K562 (cell line): ENCODE data around the gene DOK1. TPM values are rescaled to one million over a fixed set of nuclear protein-coding genes. Genes with fewer than 3 reads are reported as not detected.

Experiments
- ATAC-seq: fragments of 200-7000 bp; cut with Tn5 transposase; 3 replicates; pipeline ENCODE4 v1.9.1; 2020; ENCODE audit warnings: moderate library complexity
- BruUV-seq: library from RNA; stranded (reverse); fragments of 400-500 nt; replicated peaks from 2 replicates; lab custom pipeline; 2021; lab: Mats Ljungman, UMichigan
- CTCF ChIA-PET: fragments of 300-600 bp; formaldehyde crosslinking; extraction: SDS; loops from one replicate; lab custom pipeline; 2021; ENCODE audit warnings: low intra/inter-chr PET ratio; lab: Yijun Ruan, JAX
- POLR2A ChIA-PET: fragments of 300-600, 350-650 bp; sonication (Branson Sonifier 250); formaldehyde crosslinking; extraction: SDS; loops from one replicate; lab custom pipeline; 2021; ENCODE audit warnings: antibody characterized with exemption, inconsistent platforms; lab: Yijun Ruan, JAX
- DNase-seq, 4 experiments: peaks; one replicate each; pipeline versions ENCODE4 v3.0.0 to v3.0.0-alpha.2; 2011 to 2018; ENCODE audit warnings: low spot score in 3 of 4, mixed read lengths in 3 of 4; ENCODE audit errors: extremely low read depth in 1 of 4
- FAIRE-seq: peaks from 2 replicates; lab custom pipeline; 2011; peaks lifted over from hg19 to GRCh38; lab: Jason Lieb, UNC
- H2AFZ ChIP-seq: 2 replicates; pipeline ENCODE4 v1.6.0; 2011; ENCODE audit warnings: low read depth, low read length, control low read depth, inconsistent platforms
- H3K27ac ChIP-seq: fragments of 200-600 bp; 3 replicates; pipeline ENCODE4 v1.8.0; 2011; ENCODE audit warnings: low read depth, mild to moderate bottlenecking, control low read depth, inconsistent platforms, low read length, moderate library complexity, mixed read lengths; ENCODE audit errors: extremely low read depth
- H3K27me3 ChIP-seq, 2 experiments: fragments of 300-600 bp in 1 of 2; 2 replicates in 1 of 2; 3 replicates in 1 of 2; pipeline versions ENCODE4 v1.6.0 to v1.8.0; 2011; ENCODE audit warnings: inconsistent platforms in 2 of 2, low read length in 2 of 2, mild to moderate bottlenecking in 1 of 2, mixed read lengths in 1 of 2, moderate library complexity in 1 of 2; ENCODE audit not compliant: control insufficient read depth in 2 of 2, insufficient read depth in 2 of 2
- H3K36me3 ChIP-seq: fragments of 300-600 bp; 3 replicates; pipeline ENCODE4 v1.8.0; 2011; ENCODE audit warnings: mild to moderate bottlenecking, low read length, inconsistent platforms; ENCODE audit not compliant: control insufficient read depth, insufficient read depth
- H3K4me1 ChIP-seq, 2 experiments: fragments of 200-600 bp in 1 of 2; replicated peaks in 1 of 2; 2 replicates in 1 of 2; 3 replicates in 1 of 2; pipeline versions ENCODE4 v1.5.1 to v1.8.0; 2011; ENCODE audit warnings: inconsistent platforms in 2 of 2, low read length in 2 of 2, mild to moderate bottlenecking in 1 of 2, mixed read lengths in 1 of 2, moderate library complexity in 1 of 2; ENCODE audit not compliant: control insufficient read depth in 2 of 2, insufficient read depth in 2 of 2
- H3K4me2 ChIP-seq: 2 replicates; pipeline ENCODE4 v1.6.1; 2011; ENCODE audit warnings: low read length, control low read depth, inconsistent platforms, mixed read lengths; ENCODE audit not compliant: insufficient read depth
- H3K4me3 ChIP-seq: fragments of 200-600 bp; sonication (generic), shearing (Covaris generic); 2 replicates; pipeline ENCODE4 v1.5.1; 2016; ENCODE audit warnings: control low read depth, inconsistent platforms
- H3K79me2 ChIP-seq: fragments of 200-600 bp; 3 replicates; pipeline ENCODE4 v1.8.0; 2011; ENCODE audit warnings: low read length, inconsistent platforms; ENCODE audit not compliant: control insufficient read depth, insufficient read depth
- H3K9ac ChIP-seq, 2 experiments: 2 replicates each; pipeline versions ENCODE4 v1.6.0 to v1.6.1; 2011; ENCODE audit warnings: low read depth in 2 of 2, low read length in 2 of 2, control low read depth in 1 of 2, inconsistent platforms in 1 of 2, mild to moderate bottlenecking in 1 of 2, mixed read lengths in 1 of 2; ENCODE audit not compliant: insufficient read depth in 1 of 2
- H3K9me1 ChIP-seq: one replicate; pipeline ENCODE4 v1.6.0; 2011; ENCODE audit warnings: inconsistent platforms, mild to moderate bottlenecking, low read length, moderate library complexity; ENCODE audit not compliant: control insufficient read depth, insufficient read depth
- H3K9me3 ChIP-seq: replicated peaks from 2 replicates; pipeline ENCODE4 v1.5.1; 2011; ENCODE audit warnings: low read depth, low read length, inconsistent platforms; ENCODE audit not compliant: control insufficient read depth, insufficient read depth
- H4K20me1 ChIP-seq: replicated peaks from 2 replicates; pipeline ENCODE4 v1.6.1; 2011; ENCODE audit warnings: low read length, inconsistent platforms, mixed read lengths; ENCODE audit not compliant: control insufficient read depth, insufficient read depth
- KDM5B ChIP-seq: fragments of 200-600 bp; sonication (generic); IDR thresholded peaks from 2 replicates; pipeline ENCODE4 v1.6.1; 2012; ENCODE audit warnings: low read depth, mild to moderate bottlenecking, moderate library complexity, low read length, control low read depth, inconsistent platforms; ENCODE audit not compliant: insufficient replicate concordance
- POLR2G ChIP-seq: fragments of 200-400 bp; formaldehyde crosslinking; IDR thresholded peaks from 2 replicates; pipeline ENCODE4 v1.6.1; 2017; ENCODE audit warnings: low read depth, mild to moderate bottlenecking, antibody characterized with exemption, low read length, moderate library complexity
- RBFOX2 ChIP-seq: fragments of 200-400 bp; formaldehyde crosslinking; IDR thresholded peaks from 2 replicates; pipeline ENCODE4 v1.6.1; 2017; ENCODE audit warnings: low read depth, mild to moderate bottlenecking, low read length, moderate library complexity
- USF2 ChIP-seq: sonication (generic); formaldehyde crosslinking; IDR thresholded peaks from 2 replicates; pipeline ENCODE4 v1.5.0; 2020; ENCODE audit warnings: missing genetic modification reagents
- WGBS: fragments of 100-300 bp; shearing (Covaris generic); methylation state at CpG from one replicate; pipeline ENCODE4 v1.1.6; 2016; ENCODE audit warnings: low coverage, mixed read lengths; ENCODE audit not compliant: insufficient coverage; ENCODE audit errors: missing lambda C conversion rate; 5-methylcytosine and 5-hydroxymethylcytosine counted together
- in situ Hi-C: fragments of 300-500 bp; cut with MboI; formaldehyde crosslinking; loops from 4 replicates; pipeline ENCODE4 v1.15.0; 2018; ENCODE audit warnings: inconsistent platforms, mixed read lengths
- intact Hi-C: fragments of 100-400 bp; cut with micrococcal nuclease; formaldehyde crosslinking; loops from 2 replicates; pipeline ENCODE4 v1.14.2; 2022
- polyA plus RNA-seq, 8 experiments: library from polyadenylated mRNA; depleted of rRNA in 4 of 8; stranded (reverse) in 5 of 8; unstranded in 3 of 8; fragments of >200 nt; fragmentation: Nextera tagmentation in 2 of 8; fragmentation: Illumina TruSeq in 1 of 8; extraction: Ambion mirVana in 2 of 8; extraction: Trizol in 1 of 8; gene quantifications; 2 replicates each; pipeline versions ENCODE4 v1.2.1 to v1.2.3, GENCODE V29; 2011 to 2014; ENCODE audit warnings: inconsistent platforms in 1 of 8, missing spikeins in 1 of 8
- total RNA-seq, 7 experiments: library from RNA; depleted of rRNA in 6 of 7; stranded (reverse); fragments of >200 nt in 6 of 7; fragmentation: Illumina TruSeq in 2 of 7; extraction: Trizol in 2 of 7; gene quantifications; 2 replicates each; pipeline versions ENCODE4 v1.2.1 to v1.2.3, GENCODE V29; 2011 to 2021; ENCODE audit warnings: low replicate concordance in 1 of 7

DOK1 gene
- total and polyA plus RNA-seq, 9 of the 15 experiments (the other 6 are each of a cell fraction or from before 2014, with no cell fraction given), result 0.59 to 36.4 (median 16.1) TPM

DNA sequence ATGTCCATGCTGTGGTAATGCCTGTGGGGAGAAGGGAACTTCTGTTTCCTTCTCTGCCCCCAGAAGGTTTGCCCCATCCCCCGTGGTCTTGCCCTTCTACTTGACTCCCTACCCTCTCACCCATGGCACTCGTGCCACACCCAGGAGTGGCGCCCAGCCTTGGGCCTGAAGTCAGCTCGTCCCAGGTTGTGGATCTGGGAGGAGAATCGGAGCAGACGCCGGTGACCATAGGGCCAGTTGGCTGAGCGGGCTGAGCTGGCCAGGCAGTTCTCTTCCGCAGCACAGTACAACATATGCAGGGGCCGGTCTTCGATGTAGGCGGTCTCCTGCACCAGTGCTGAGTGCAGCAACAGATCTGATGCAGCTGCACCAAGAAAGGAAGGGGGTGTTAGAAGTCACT lies 20.1 kb upstream of the DOK1 start:
- WGBS, result 77% methylated on average over 12 of the region's 12 CpGs
- no peak overlapping the region for H2AFZ ChIP-seq
- TF ChIP-seq POLR2G (peak; percentile 61), KDM5B (peak; percentile 38), USF2 (CRISPR knock-in tag) (no peak), RBFOX2 (peak; percentile 26; the same call in 1 of the 2 replicates)
- H3K9me3 ChIP-seq, result no peaks in the 10 kb centered on the region
- no peak overlapping the region for H3K4me2 ChIP-seq
- POLR2A ChIA-PET, result interaction anchor here (3.7 kb wide), 1 partner anchor 12 kb away, joined by 17 read pairs; no protein-coding TSS in a partner anchor
- FAIRE-seq (no peak), ATAC-seq (no peak), DNase-seq (no peak)
- H3K27me3 ChIP-seq, result no peaks in the 10 kb centered on the region
- intact Hi-C loops, result loop anchor here (5.0 kb wide), 2 partner anchors 53 to 282 kb away; no protein-coding TSS in a partner anchor
- H3K27ac ChIP-seq, result no peak overlapping the region
- peaks cover 3% of the 10 kb centered on the region for H3K9me1 ChIP-seq
- peaks cover 19 to 32% of the 10 kb centered on the region in 2 experiments; a peak in 4 of 5 replicates for H3K4me1 ChIP-seq
- no peaks in the 10 kb centered on the region for H4K20me1 ChIP-seq
- no TSS peak for BruUV-seq
- peaks cover 31% of the 10 kb centered on the region for H3K36me3 ChIP-seq
- peaks cover 25% of the 10 kb centered on the region for H3K79me2 ChIP-seq
- CTCF ChIA-PET, result no interaction called here
- H3K9ac ChIP-seq, result peak overlapping the region in 1 of 2 experiments; percentile 28; a peak in 1 of 4 replicates
- in situ Hi-C loops, result no loop called here
- H3K4me3 ChIP-seq, result no peak overlapping the region
